Stimulated activated CD8-positive, alpha-beta memory T cell treated with anti-CD3 and anti-CD28 coated beads, Interleukin-12 subunit alpha, Interleukin-12 subunit beta, amount 100 ng/mL, for 4 hours (primary cell): ENCODE results near the gene STPG3.

Experiments used
- DNase-seq: peaks from one replicate; pipeline ENCODE4 v3.0.0-alpha.2; 2020; ENCODE audit warnings: low read depth

The STPG3 gene

GRCh38 chr9:137222190-137223077 lies 28.7 kb upstream of the STPG3 start, which contains the start of gene RNF208:
TSS of gene RNF208 (minus strand) at chr9:137222240. CDS start at chr9:137221212, 1,028 bp downstream.
- no peak for DNase-seq

- peak; percentile 96 for DNase-seq
These were observed 27.8 kb upstream of the STPG3 start for GRCh38 chr9:137223078-137223970.

DNA sequence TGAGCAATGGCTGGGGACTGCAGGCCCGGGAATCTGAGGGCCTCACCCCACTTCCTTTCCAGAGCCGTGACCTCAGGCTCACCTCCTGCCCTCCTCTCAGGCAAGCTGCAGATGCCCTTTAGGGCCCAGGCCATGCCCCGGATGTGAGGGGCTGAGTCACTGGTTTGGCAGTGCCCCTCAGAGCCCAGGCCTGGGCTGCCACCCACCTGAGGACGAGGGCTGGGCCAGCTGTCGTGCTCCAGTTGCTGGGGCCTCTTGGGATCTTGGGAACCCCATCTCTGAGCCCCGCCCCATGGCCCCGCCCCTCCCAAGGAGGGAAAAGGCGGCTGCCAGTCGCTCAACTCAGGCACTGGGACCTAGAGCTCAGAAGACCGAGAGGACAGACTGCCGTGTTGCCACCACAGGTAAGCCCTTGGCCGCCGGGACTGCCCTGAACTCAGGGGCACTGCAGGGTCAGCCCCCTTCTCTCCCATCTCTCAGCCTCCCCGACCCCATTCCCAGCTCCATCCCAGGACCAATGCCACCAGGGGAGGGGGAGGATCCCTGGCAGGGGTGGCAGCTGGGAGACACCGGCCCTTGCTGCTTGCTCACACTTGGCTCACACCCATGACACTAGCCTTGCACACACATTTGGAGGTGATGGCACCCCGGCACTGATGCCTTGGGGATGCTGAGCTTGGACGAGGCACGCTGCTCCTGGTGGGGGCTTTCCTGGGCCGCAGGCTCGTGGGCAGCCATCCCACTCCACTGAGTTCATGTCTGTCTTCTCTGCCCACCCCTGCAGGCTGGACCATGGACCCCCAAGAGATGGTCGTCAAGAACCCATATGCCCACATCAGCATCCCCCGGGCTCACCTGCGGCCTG lies 26.0 kb upstream of the STPG3 start, which contains the start of gene CYSRT1:
Gene CYSRT1, plus strand, starts transcription at position 345 of the 865 bp plus-strand sequence. Its CDS starts 448 bp downstream, at position 793.
- DNase-seq: no peak

- no peak for DNase-seq
These were observed 25.3 kb upstream of the STPG3 start for GRCh38 chr9:137225699-137226331.

- DNase-seq: no peak
These were observed 24.6 kb upstream of the STPG3 start for GRCh38 chr9:137226338-137227053.

DNA sequence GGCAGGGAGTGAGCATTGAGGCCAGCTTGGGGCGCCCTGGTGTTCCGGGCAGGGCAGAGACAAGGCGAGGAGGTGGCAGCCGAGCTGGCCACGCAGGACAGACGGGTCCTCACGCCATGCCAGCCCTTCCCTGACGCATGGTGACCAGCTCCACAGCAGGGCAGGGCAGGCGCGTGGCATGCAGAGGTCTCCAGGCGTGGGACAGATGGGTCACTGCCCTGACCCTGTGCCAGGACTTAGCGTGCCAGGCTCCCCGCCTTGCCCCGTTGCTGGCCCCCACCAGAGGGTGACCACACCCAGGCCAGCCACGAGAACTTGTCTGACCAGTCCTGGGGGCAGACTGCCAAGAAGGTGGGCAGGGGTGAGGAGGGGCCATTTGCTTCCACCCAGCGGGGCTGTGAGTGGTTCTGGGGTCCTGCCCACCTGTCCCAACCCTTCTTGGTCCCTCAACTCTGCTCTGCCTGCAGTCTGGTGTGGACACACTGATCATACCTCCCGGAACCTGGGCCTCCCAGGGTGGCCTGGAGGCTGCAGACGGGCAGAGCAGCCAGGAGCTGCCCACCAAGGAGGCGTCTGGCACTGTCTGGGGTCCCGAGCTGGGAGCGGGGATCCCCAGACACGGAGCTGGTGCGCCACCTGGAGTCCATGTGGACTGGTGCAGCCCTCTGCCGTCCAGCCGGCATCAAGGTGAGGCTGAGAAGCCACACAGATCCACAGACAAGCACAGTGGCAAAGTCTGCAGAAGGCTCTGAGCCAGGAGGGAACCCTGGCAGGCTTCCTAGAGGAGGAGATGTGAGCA lies 23.8 kb upstream of the STPG3 start, which contains the start of gene RNF224:
Gene RNF224, plus strand, starts transcription at position 449 of the 799 bp plus-strand sequence. CDS start 834 bp downstream, outside the sequence.
- peak; percentile 65 for DNase-seq

GRCh38 chr9:137227853-137228505 lies 23.1 kb upstream of the STPG3 start:
- no peak for DNase-seq

- no peak for DNase-seq
These were observed 22.5 kb upstream of the STPG3 start for GRCh38 chr9:137228506-137228967.

DNA sequence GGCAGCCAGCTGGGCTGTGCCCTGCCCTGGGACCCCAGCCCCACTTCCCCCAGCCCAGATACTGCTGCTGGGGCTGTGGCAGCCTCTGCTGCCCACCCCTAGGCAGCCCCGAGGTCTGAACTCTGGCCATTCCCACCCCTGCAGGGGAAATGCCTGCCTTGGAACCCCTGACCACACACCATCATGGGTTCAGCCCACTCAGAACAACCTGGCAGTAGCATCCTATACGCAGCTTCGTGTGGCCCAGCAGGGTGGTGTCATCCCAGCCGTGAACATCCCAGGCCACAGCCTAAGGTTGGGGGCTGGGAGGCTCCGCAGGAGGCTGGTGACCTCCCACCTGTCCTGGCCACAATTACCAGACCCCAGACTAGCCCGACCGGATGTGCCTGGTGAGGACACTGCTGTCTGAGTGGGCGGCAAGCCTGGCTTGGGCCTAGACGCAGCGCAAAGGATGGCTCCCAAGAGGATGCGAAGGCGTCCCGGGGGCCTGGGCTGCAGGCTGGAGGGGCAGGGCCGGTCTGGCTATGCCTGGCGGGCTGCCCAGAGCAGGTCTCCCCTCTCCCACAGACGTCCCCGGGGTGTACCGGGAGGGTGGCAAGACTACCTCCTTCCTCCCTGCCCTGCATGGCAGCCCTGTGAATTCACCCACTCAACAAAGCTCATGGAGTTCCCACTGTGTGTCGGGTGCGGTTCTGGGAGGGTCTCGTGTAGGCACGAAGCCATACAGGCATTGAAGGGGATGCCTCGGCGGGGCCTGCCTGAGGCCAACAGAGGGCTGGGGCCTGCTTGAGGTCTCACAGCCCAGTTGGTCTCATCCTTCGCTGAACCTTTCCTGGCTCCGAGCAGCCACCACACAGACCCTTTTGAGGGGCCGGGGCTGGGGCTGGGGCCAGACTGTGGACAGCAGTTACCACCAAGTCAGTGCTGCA lies 21.9 kb upstream of the STPG3 start:
- DNase-seq: no peak

DNA sequence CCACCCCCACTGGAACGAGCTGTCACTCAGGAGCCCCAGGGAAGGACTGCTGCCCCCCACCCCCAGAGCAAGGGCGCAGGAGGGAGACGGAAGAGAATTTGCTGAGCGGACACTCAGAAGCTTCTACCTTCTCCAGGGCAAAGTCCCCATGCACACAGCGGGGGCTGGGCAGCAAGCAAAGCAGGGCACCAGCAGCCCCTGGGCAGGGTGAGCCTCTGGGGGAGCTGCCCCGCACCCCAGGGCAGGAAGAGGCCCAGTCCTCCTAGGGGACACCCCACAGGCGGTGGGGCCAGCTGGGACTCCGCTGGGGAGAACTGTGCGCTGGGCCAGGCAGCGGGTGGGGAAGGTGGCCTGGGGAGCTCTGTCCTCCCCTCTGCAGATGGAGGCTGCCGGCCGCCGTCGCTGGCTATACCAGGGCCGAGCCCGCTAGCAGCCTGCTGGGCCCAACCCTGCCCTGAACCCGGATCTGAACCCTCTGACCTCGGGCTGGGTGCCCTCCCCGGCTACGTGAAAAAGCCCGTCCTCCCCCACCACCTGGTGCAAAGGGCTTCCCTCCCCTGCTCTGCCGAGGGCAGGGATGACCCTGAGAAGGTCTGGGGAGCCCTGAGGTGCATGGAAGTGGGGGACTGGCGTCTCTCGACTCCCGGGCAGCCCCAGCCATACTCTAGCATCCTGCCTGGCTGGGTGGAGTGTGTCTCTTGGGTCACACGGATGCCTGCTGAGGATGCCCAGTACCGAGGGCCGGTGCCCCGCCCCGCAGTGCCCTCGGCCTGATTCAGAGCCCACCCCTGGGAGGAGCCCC lies 21.0 kb upstream of the STPG3 start:
- no peak for DNase-seq

GRCh38 chr9:137230705-137231371 lies 20.2 kb upstream of the STPG3 start, which contains the start of gene SLC34A3:
TSS of gene SLC34A3 (plus strand) at chr9:137230901. CDS start at chr9:137231703, 802 bp downstream.
- no peak for DNase-seq

GRCh38 chr9:137231372-137232039 lies 19.6 kb upstream of the STPG3 start:
- no peak for DNase-seq

DNA sequence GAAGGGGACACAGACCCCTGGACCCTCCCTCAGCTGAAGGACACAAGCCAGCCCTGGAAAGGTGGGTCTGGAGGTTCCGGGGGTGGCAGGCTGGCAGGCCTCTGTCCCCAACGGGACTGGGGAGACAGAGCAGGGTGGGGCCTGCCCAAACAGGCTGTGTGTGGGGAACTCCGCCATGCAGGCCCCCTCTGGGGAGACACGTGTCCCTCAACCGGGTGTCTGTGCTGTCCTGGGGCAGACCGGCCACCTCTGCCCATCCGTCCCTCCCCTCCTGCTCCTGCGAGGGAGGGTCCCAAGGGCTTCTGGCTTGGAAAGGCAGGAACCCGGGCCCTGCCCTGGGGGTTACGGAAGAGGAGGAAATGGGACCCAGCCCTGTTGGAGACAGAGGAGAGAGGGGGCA lies 19.0 kb upstream of the STPG3 start:
- no peak for DNase-seq

- DNase-seq: no peak
These were observed 18.6 kb upstream of the STPG3 start for GRCh38 chr9:137232510-137232909.

- DNase-seq: no peak
These were observed 17.7 kb upstream of the STPG3 start for GRCh38 chr9:137233143-137233980.
